H9 (cell line): ENCODE measurements around the gene LGALS12. TPM values are rescaled to one million over a fixed set of nuclear protein-coding genes. Genes with fewer than 3 reads are reported as not detected.
A peak's percentile ranks its signal among the peaks of the same experiment; 100 is the strongest.

Experiments
- DNase-seq: peaks from one replicate; pipeline ENCODE4 v3.0.0-alpha.2; 2017
- H2AFZ ChIP-seq: one replicate; pipeline ENCODE4 v1.6.1; 2013; ENCODE audit warnings: mild to moderate bottlenecking, low read length, control low read depth, moderate library complexity
- H2AK5ac ChIP-seq: 2 replicates; pipeline ENCODE4 v1.6.1; 2013; ENCODE audit warnings: low read length, control low read depth, mixed read lengths; ENCODE audit not compliant: insufficient read length
- H2BK120ac ChIP-seq: one replicate; pipeline ENCODE4 v1.6.1; 2013; ENCODE audit warnings: low read depth, mild to moderate bottlenecking, low read length, control low read depth, inconsistent platforms; ENCODE audit not compliant: poor library complexity, severe bottlenecking
- H2BK12ac ChIP-seq: 2 replicates; pipeline ENCODE4 v1.6.1; 2013; ENCODE audit warnings: low read length, control low read depth, mixed read lengths, low read depth; ENCODE audit not compliant: insufficient read length
- H2BK15ac ChIP-seq: 2 replicates; pipeline ENCODE4 v1.6.1; 2013; ENCODE audit warnings: low read depth, low read length, control low read depth
- H2BK20ac ChIP-seq: one replicate; pipeline ENCODE4 v1.6.1; 2013; ENCODE audit warnings: low read depth, mild to moderate bottlenecking, low read length, control low read depth, inconsistent platforms; ENCODE audit not compliant: poor library complexity, severe bottlenecking
- H2BK5ac ChIP-seq: 2 replicates; pipeline ENCODE4 v1.6.1; 2013; ENCODE audit warnings: low read length, control low read depth, mixed read lengths; ENCODE audit not compliant: insufficient read length
- H3K14ac ChIP-seq: 2 replicates; pipeline ENCODE4 v1.6.1; 2013; ENCODE audit warnings: low read length, control low read depth; ENCODE audit not compliant: insufficient read depth
- H3K18ac ChIP-seq: 2 replicates; pipeline ENCODE4 v1.6.1; 2013; ENCODE audit warnings: low read depth, mild to moderate bottlenecking, mixed read lengths, low read length, control low read depth; ENCODE audit not compliant: insufficient read length
- H3K23ac ChIP-seq: 2 replicates; pipeline ENCODE4 v1.6.1; 2013; ENCODE audit warnings: low read length, control low read depth, mixed read lengths, low read depth; ENCODE audit not compliant: insufficient read length
- H3K23me2 ChIP-seq: 2 replicates; pipeline ENCODE4 v1.6.1; 2013; ENCODE audit warnings: low read depth, mild to moderate bottlenecking, mixed read lengths, low read length, control low read depth; ENCODE audit not compliant: insufficient read length, poor library complexity, severe bottlenecking
- H3K27ac ChIP-seq: 2 replicates; pipeline ENCODE4 v1.5.1; 2013; ENCODE audit warnings: low read length, control low read depth, mixed read lengths, low read depth; ENCODE audit not compliant: insufficient read length
- H3K27me3 ChIP-seq: 2 replicates; pipeline ENCODE4 v1.6.1; 2013; ENCODE audit warnings: low read length, control low read depth, inconsistent platforms; ENCODE audit not compliant: insufficient read depth
- H3K4ac ChIP-seq: 2 replicates; pipeline ENCODE4 v1.6.1; 2013; ENCODE audit warnings: low read depth, mild to moderate bottlenecking, control low read depth, inconsistent platforms, low read length, moderate library complexity
- H3K4me1 ChIP-seq: 2 replicates; pipeline ENCODE4 v1.6.1; 2013; ENCODE audit warnings: low read length, control low read depth, inconsistent platforms; ENCODE audit not compliant: insufficient read depth
- H3K4me2 ChIP-seq: 2 replicates; pipeline ENCODE4 v1.6.1; 2013; ENCODE audit warnings: low read length, control low read depth, mixed read lengths; ENCODE audit not compliant: insufficient read length, insufficient read depth
- H3K56ac ChIP-seq: 2 replicates; pipeline ENCODE4 v1.6.1; 2013; ENCODE audit warnings: low read depth, mild to moderate bottlenecking, mixed read lengths, low read length, control low read depth; ENCODE audit not compliant: insufficient read length
- H3K79me1 ChIP-seq: 2 replicates; pipeline ENCODE4 v1.6.1; 2013; ENCODE audit warnings: low read depth, mild to moderate bottlenecking, moderate library complexity, low read length, control low read depth, inconsistent platforms; ENCODE audit not compliant: insufficient read depth, poor library complexity, severe bottlenecking
- H3K79me2 ChIP-seq: 2 replicates; pipeline ENCODE4 v1.6.1; 2013; ENCODE audit warnings: low read length, control low read depth, inconsistent platforms; ENCODE audit not compliant: insufficient read depth
- H3K9ac ChIP-seq: 2 replicates; pipeline ENCODE4 v1.6.1; 2013; ENCODE audit warnings: low read length, control low read depth, mixed read lengths; ENCODE audit not compliant: insufficient read length; ENCODE audit errors: extremely low read depth
- H3K9me3 ChIP-seq: one replicate; pipeline ENCODE4 v1.6.1; 2013; ENCODE audit warnings: low read depth, low read length, inconsistent platforms; ENCODE audit not compliant: control insufficient read depth
- H3T11ph ChIP-seq: one replicate; pipeline ENCODE4 v1.6.1; 2013; ENCODE audit warnings: mild to moderate bottlenecking, low read length, control low read depth, inconsistent platforms
- H4K20me1 ChIP-seq: one replicate; pipeline ENCODE4 v1.6.1; 2013; ENCODE audit not compliant: control insufficient read depth, insufficient read length, insufficient read depth
- H4K5ac ChIP-seq: 2 replicates; pipeline ENCODE4 v1.6.1; 2013; ENCODE audit warnings: low read depth, mild to moderate bottlenecking, mixed read lengths, low read length, control low read depth; ENCODE audit not compliant: insufficient read length
- H4K8ac ChIP-seq: replicated peaks from 2 replicates; pipeline ENCODE4 v1.6.1; 2013; ENCODE audit warnings: low read length, control low read depth, mixed read lengths, low read depth; ENCODE audit not compliant: insufficient read length
- H4K91ac ChIP-seq: 2 replicates; pipeline ENCODE4 v1.6.1; 2013; ENCODE audit warnings: low read depth, mild to moderate bottlenecking, moderate library complexity, mixed read lengths, low read length, control low read depth; ENCODE audit not compliant: insufficient read length
- H3K27ac Mint-ChIP-seq, 3 experiments: 2 replicates in 2 of 3; 3 replicates in 1 of 3; pipeline ENCODE4 v1.8.0; 2020 to 2021; ENCODE audit warnings: mixed read lengths in 3 of 3, mild to moderate bottlenecking in 1 of 3, moderate library complexity in 1 of 3
- H3K27me3 Mint-ChIP-seq: 2 replicates; pipeline ENCODE4 v1.8.0; 2021; ENCODE audit warnings: low read depth, mild to moderate bottlenecking, moderate library complexity, mixed read lengths
- H3K36me3 Mint-ChIP-seq, 3 experiments: 2 replicates in 2 of 3; 3 replicates in 1 of 3; pipeline ENCODE4 v1.8.0; 2020 to 2021; ENCODE audit warnings: low read depth in 3 of 3, mixed read lengths in 3 of 3; ENCODE audit not compliant: insufficient read depth in 1 of 3
- H3K4me1 Mint-ChIP-seq, 2 experiments: 2 replicates each; pipeline ENCODE4 v1.8.0; 2020; ENCODE audit warnings: mixed read lengths in 2 of 2
- H3K4me3 Mint-ChIP-seq, 2 experiments: 2 replicates in 1 of 2; 3 replicates in 1 of 2; pipeline ENCODE4 v1.8.0; 2020 to 2021; ENCODE audit warnings: mild to moderate bottlenecking in 2 of 2, mixed read lengths in 2 of 2, moderate library complexity in 1 of 2
- H3K9me3 Mint-ChIP-seq, 2 experiments: 2 replicates in 1 of 2; 3 replicates in 1 of 2; pipeline ENCODE4 v1.8.0; 2020; ENCODE audit warnings: mild to moderate bottlenecking in 2 of 2, mixed read lengths in 2 of 2, moderate library complexity in 1 of 2
- WGBS: extraction: QIAGEN DNeasy Blood & Tissue Kit; methylation state at CpG from one replicate; pipeline ENCODE4 v1.1.7; 2013; ENCODE audit warnings: missing lambda C conversion rate, low lambda C conversion rate, mixed read lengths; ENCODE audit not compliant: insufficient read length; ENCODE audit errors: extremely low coverage; 5-methylcytosine and 5-hydroxymethylcytosine counted together
- total RNA-seq: library from RNA; stranded (reverse); gene quantifications from 2 replicates; pipeline ENCODE4 v1.2.1, GENCODE V29; 2021
- TF ChIP-seq, protein P1 (sequence below): fragments of 200-600 bp; sonication (generic); conservative IDR thresholded peaks from 3 replicates; pipeline ENCODE4 v1.8.0; 2021; ENCODE audit warnings: antibody characterized with exemption, mild to moderate bottlenecking

Gene LGALS12
- total RNA-seq, 1 experiment from 2014 or later = 1.9 TPM

DNA sequence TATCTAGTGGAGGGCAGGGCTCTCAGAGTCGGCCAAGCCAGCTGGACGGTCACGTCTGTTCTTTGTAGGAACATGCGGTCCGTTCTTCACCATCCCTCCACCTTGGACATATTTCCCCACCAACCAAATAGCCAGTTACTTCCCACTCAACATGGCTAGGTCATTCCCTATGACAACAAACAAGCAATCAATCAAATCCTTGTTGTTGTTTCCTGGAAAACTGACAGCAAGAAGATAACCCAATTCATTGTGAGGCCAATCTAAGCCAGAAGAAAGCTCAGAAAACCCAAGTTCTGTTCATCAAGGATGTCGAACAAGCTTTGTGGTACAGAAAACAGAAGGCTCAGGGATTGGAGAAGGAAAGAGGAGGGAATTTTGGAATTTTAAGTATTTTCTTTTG is 25.8 kb upstream of the LGALS12 start:
- no peak overlapping the region for H2BK12ac ChIP-seq
- H3K9me3 Mint-ChIP-seq = peaks cover 26 to 34% of the 10 kb centered on the region in 2 experiments

More for the DNA sequence above, 25.8 kb upstream of the LGALS12 start:
- no peak overlapping the region for H2BK120ac ChIP-seq
- no peaks in the 10 kb centered on the region for H4K20me1 ChIP-seq
- H3K4me3 Mint-ChIP-seq = no peak overlapping the region
- no peak overlapping the region for H3K4ac ChIP-seq
- H2BK5ac ChIP-seq = no peak overlapping the region
- no CpG with 5 or more reads among the region's 6 CpGs for WGBS
- H3K27me3 ChIP-seq = no peaks in the 10 kb centered on the region
- H3K9me3 ChIP-seq = peaks cover 5% of the 10 kb centered on the region
- no peak overlapping the region for H3T11ph ChIP-seq
- no peak overlapping the region for H3K9ac ChIP-seq
- H3K23ac ChIP-seq = no peak overlapping the region
- H3K4me2 ChIP-seq = no peak overlapping the region
- no peaks in the 10 kb centered on the region; the same call in 1 of the 2 replicates for H3K27me3 Mint-ChIP-seq
- H3K56ac ChIP-seq = no peak overlapping the region
- DNase-seq = no peak
- H3K18ac ChIP-seq = no peak overlapping the region
- peaks cover 1 to 37% (median 32%) of the 10 kb centered on the region in 3 experiments for H3K36me3 Mint-ChIP-seq
- no peak overlapping the region for H3K14ac ChIP-seq
- no peak overlapping the region for H4K91ac ChIP-seq
- no peak overlapping the region for H2AFZ ChIP-seq
- H4K8ac ChIP-seq = no peak overlapping the region
- no peak overlapping the region for H4K5ac ChIP-seq
- H2AK5ac ChIP-seq = no peak overlapping the region
- no peak overlapping the region for H3K27ac ChIP-seq
- H2BK15ac ChIP-seq = no peak overlapping the region
- H3K79me1 ChIP-seq = no peaks in the 10 kb centered on the region
- H3K4me1 ChIP-seq = peaks cover 3% of the 10 kb centered on the region; the same call in 1 of the 2 replicates
- H3K23me2 ChIP-seq = no peaks in the 10 kb centered on the region
- peaks cover 5 to 24% of the 10 kb centered on the region in 2 experiments; a peak in 3 of 4 replicates for H3K4me1 Mint-ChIP-seq
- peak overlapping the region in 2 of 3 experiments; percentile 12 to 19; a peak in 1 of 7 replicates for H3K27ac Mint-ChIP-seq
- no peaks in the 10 kb centered on the region for H3K79me2 ChIP-seq
- H2BK20ac ChIP-seq = no peak overlapping the region
- TF ChIP-seq, protein P1, sequence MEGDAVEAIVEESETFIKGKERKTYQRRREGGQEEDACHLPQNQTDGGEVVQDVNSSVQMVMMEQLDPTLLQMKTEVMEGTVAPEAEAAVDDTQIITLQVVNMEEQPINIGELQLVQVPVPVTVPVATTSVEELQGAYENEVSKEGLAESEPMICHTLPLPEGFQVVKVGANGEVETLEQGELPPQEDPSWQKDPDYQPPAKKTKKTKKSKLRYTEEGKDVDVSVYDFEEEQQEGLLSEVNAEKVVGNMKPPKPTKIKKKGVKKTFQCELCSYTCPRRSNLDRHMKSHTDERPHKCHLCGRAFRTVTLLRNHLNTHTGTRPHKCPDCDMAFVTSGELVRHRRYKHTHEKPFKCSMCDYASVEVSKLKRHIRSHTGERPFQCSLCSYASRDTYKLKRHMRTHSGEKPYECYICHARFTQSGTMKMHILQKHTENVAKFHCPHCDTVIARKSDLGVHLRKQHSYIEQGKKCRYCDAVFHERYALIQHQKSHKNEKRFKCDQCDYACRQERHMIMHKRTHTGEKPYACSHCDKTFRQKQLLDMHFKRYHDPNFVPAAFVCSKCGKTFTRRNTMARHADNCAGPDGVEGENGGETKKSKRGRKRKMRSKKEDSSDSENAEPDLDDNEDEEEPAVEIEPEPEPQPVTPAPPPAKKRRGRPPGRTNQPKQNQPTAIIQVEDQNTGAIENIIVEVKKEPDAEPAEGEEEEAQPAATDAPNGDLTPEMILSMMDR = no peak
